GM12891 (cell line): ENCODE measurements around the gene S1PR5.
A peak's percentile ranks its signal among the peaks of the same experiment; 100 is the strongest.

Experiments used
- POLR2A ChIP-seq: IDR thresholded peaks from 2 replicates; pipeline ENCODE4 v1.6.1; 2011; ENCODE audit warnings: low read depth, low read length, control low read depth
- TAF1 ChIP-seq: IDR thresholded peaks from 2 replicates; pipeline ENCODE4 v1.6.1; 2011; ENCODE audit warnings: low read depth, low read length, control low read depth

- TF ChIP-seq POLR2A = peak; percentile 18; the same call in 1 of the 2 replicates
- TF ChIP-seq TAF1 = no peak
These were observed 38.3 kb upstream of the S1PR5 start for GRCh38 chr19:10555610-10555973.
